HEK293 (cell line): ENCODE results near the gene PTPRO.
A peak's percentile ranks its signal among the peaks of the same experiment; 100 is the strongest.

Source experiments
- CTCF ChIA-PET: fragments of 350-600 bp; formaldehyde crosslinking; extraction: SDS; loops from one replicate; lab custom pipeline; 2021; ENCODE audit warnings: antibody characterized with exemption; lab: Yijun Ruan, JAX
- POLR2A ChIA-PET: fragments of 300-600 bp; formaldehyde crosslinking; extraction: SDS; loops from one replicate; lab custom pipeline; 2020; ENCODE audit warnings: antibody characterized with exemption, inconsistent platforms; lab: Yijun Ruan, JAX
- H3K27ac ChIP-seq: fragments of 200-500 bp; sonication (Bioruptor generic); 2 replicates; pipeline ENCODE4 v1.5.1; 2014; ENCODE audit warnings: low read depth, low read length, control low read depth, inconsistent platforms; ENCODE audit errors: extremely low read depth
- H3K36me3 ChIP-seq, 2 experiments: fragments of 200-500 bp in 1 of 2; sonication (Bioruptor generic) in 1 of 2; 1 replicate in 1 of 2; 2 replicates in 1 of 2; pipeline ENCODE4 v1.5.1; 2014 to 2017; ENCODE audit warnings: inconsistent platforms in 2 of 2, low read length in 2 of 2; ENCODE audit not compliant: control insufficient read depth in 2 of 2, insufficient read depth in 1 of 2
- H3K4me1 ChIP-seq: fragments of 200-500 bp; sonication (Bioruptor generic); 2 replicates; pipeline ENCODE4 v1.5.1; 2014; ENCODE audit warnings: mild to moderate bottlenecking, low read length, inconsistent platforms; ENCODE audit not compliant: control insufficient read depth, insufficient read depth
- H3K4me3 ChIP-seq: 2 replicates; pipeline ENCODE4 v1.5.1; 2011; ENCODE audit warnings: low read depth, mild to moderate bottlenecking, control low read depth, low read length, moderate library complexity
- H3K9me3 ChIP-seq: fragments of 200-500 bp; sonication (Bioruptor generic); 2 replicates; pipeline ENCODE4 v1.5.1; 2014; ENCODE audit warnings: low read depth, low read length, inconsistent platforms; ENCODE audit not compliant: control insufficient read depth, insufficient read depth
- BCL11A ChIP-seq: fragments of 450-650 bp; formaldehyde crosslinking; IDR thresholded peaks from 2 replicates; pipeline ENCODE4 v1.5.1; 2016; ENCODE audit warnings: low read depth, missing biosample characterization, missing genetic modification characterization
- BCL11B ChIP-seq: fragments of 450-650 bp; formaldehyde crosslinking; IDR thresholded peaks from 2 replicates; pipeline ENCODE4 v1.5.1; 2016; ENCODE audit warnings: low read depth, missing biosample characterization, missing genetic modification characterization
- ELK4 ChIP-seq: IDR thresholded peaks from 2 replicates; pipeline ENCODE4 v1.6.1; 2011; ENCODE audit warnings: mild to moderate bottlenecking, low read depth, low read length, borderline replicate concordance
- HOXD13 ChIP-seq: sonication (generic); formaldehyde crosslinking; IDR thresholded peaks from 2 replicates; pipeline ENCODE4 v1.8.0; 2022; ENCODE audit warnings: missing genetic modification reagents, borderline replicate concordance
- KLF10 ChIP-seq: fragments of 450-650 bp; IDR thresholded peaks from 2 replicates; pipeline ENCODE4 v1.5.1; 2018; ENCODE audit warnings: missing biosample characterization, mild to moderate bottlenecking, missing genetic modification characterization
- KLF16 ChIP-seq: fragments of 450-650 bp; formaldehyde crosslinking; IDR thresholded peaks from 2 replicates; pipeline ENCODE4 v1.5.1; 2017; ENCODE audit warnings: missing biosample characterization, missing genetic modification characterization
- OSR2 ChIP-seq: fragments of 450-650 bp; formaldehyde crosslinking; IDR thresholded peaks from 2 replicates; pipeline ENCODE4 v1.5.1; 2016; ENCODE audit warnings: missing biosample characterization, missing genetic modification characterization
- PBX3 ChIP-seq: sonication (generic); formaldehyde crosslinking; IDR thresholded peaks from 2 replicates; pipeline ENCODE4 v1.8.1; 2022; ENCODE audit warnings: mild to moderate bottlenecking, moderate library complexity, missing genetic modification reagents
- SP7 ChIP-seq: fragments of 450-650 bp; formaldehyde crosslinking; IDR thresholded peaks from 2 replicates; pipeline ENCODE4 v1.5.1; 2016; ENCODE audit warnings: missing biosample characterization, missing genetic modification characterization
- ZFHX2 ChIP-seq: fragments of 450-650 bp; formaldehyde crosslinking; conservative IDR thresholded peaks from 2 replicates; pipeline ENCODE4 v1.5.1; 2016; ENCODE audit warnings: missing biosample characterization, missing genetic modification characterization
- ZIC2 ChIP-seq: fragments of 450-650 bp; formaldehyde crosslinking; IDR thresholded peaks from 2 replicates; pipeline ENCODE4 v1.5.1; 2016; ENCODE audit warnings: missing biosample characterization, missing genetic modification characterization
- ZNF132 ChIP-seq: fragments of 450-650 bp; formaldehyde crosslinking; IDR thresholded peaks from 2 replicates; pipeline ENCODE4 v1.5.1; 2017; ENCODE audit warnings: missing biosample characterization, missing genetic modification characterization, borderline replicate concordance
- ZNF19 ChIP-seq: fragments of 450-650 bp; formaldehyde crosslinking; IDR thresholded peaks from 2 replicates; pipeline ENCODE4; 2016; ENCODE audit warnings: missing biosample characterization, missing genetic modification characterization, low read depth
- ZNF354C ChIP-seq: fragments of 450-650 bp; formaldehyde crosslinking; IDR thresholded peaks from 2 replicates; pipeline ENCODE4 v1.5.1; 2016; ENCODE audit warnings: missing biosample characterization, missing genetic modification characterization, low read depth, borderline replicate concordance
- ZNF391 ChIP-seq: fragments of 450-650 bp; formaldehyde crosslinking; IDR thresholded peaks from 2 replicates; pipeline ENCODE4 v1.5.1; 2016; ENCODE audit warnings: low read depth, missing biosample characterization, missing genetic modification characterization, borderline replicate concordance
- ZNF394 ChIP-seq: fragments of 450-650 bp; formaldehyde crosslinking; IDR thresholded peaks from 2 replicates; pipeline ENCODE4 v1.5.1; 2016; ENCODE audit warnings: missing biosample characterization, missing genetic modification characterization, mild to moderate bottlenecking, moderate library complexity, borderline replicate concordance
- ZNF600 ChIP-seq: fragments of 450-650 bp; formaldehyde crosslinking; IDR thresholded peaks from 2 replicates; pipeline ENCODE4 v1.5.1; 2016; ENCODE audit warnings: missing biosample characterization, missing genetic modification characterization
- ZNF639 ChIP-seq: fragments of 450-650 bp; formaldehyde crosslinking; IDR thresholded peaks from 2 replicates; pipeline ENCODE4 v1.5.1; 2016; ENCODE audit warnings: missing biosample characterization, missing genetic modification characterization
- ZNF645 ChIP-seq: fragments of 450-650 bp; formaldehyde crosslinking; IDR thresholded peaks from 2 replicates; pipeline ENCODE4; 2016; ENCODE audit warnings: missing biosample characterization, missing genetic modification characterization
- ZNF776 ChIP-seq: fragments of 450-650 bp; formaldehyde crosslinking; IDR thresholded peaks from 2 replicates; pipeline ENCODE4 v1.5.0; 2017; ENCODE audit warnings: missing biosample characterization, missing genetic modification characterization, borderline replicate concordance
- ZNF791 ChIP-seq: fragments of 450-650 bp; formaldehyde crosslinking; IDR thresholded peaks from 2 replicates; pipeline ENCODE4 v1.5.1; 2016; ENCODE audit warnings: missing biosample characterization, missing genetic modification characterization
- ZNF830 ChIP-seq: fragments of 450-650 bp; IDR thresholded peaks from 2 replicates; pipeline ENCODE4 v1.5.0; 2018; ENCODE audit warnings: missing biosample characterization, missing genetic modification characterization, low read depth, mild to moderate bottlenecking, moderate library complexity
- ZSCAN16 ChIP-seq: fragments of 450-650 bp; formaldehyde crosslinking; IDR thresholded peaks from 2 replicates; pipeline ENCODE4 v1.5.1; 2016; ENCODE audit warnings: missing biosample characterization, missing genetic modification characterization

PTPRO gene

GRCh38 chr12:15350643-15351042 lies 28.3 kb downstream of the PTPRO start:
- Histone ChIP-seq H3K9me3 (no peaks in the 10 kb centered on the region), H3K4me1 (no peaks in the 10 kb centered on the region), H3K36me3 (no peaks in the 10 kb centered on the region), H3K4me3 (no peak overlapping the region), H3K27ac (no peak overlapping the region)
- CTCF ChIA-PET = interaction anchor here (0.5 kb wide), 1 partner anchor 236 kb away, joined by 4 read pairs; no protein-coding TSS in a partner anchor
- TF ChIP-seq SP7 (tag by site-specific recombination) = no peak
- POLR2A ChIA-PET = no interaction called here

- TF ChIP-seq ZFHX2 = no peak
- TF ChIP-seq ZNF639 (tag by site-specific recombination) = no peak
- no peak for TF ChIP-seq ZSCAN16 (tag by site-specific recombination)
- Histone ChIP-seq H3K4me1 (no peaks in the 10 kb centered on the region), H3K9me3 (no peaks in the 10 kb centered on the region), H3K36me3 (no peaks in the 10 kb centered on the region), H3K27ac (no peak overlapping the region), H3K4me3 (no peak overlapping the region)
- ChIA-PET CTCF (no interaction called here), POLR2A (no interaction called here)
Measured at GRCh38 chr12:15355766-15356165, 33.5 kb downstream of the PTPRO start.

GRCh38 chr12:15356951-15357364 lies 34.6 kb downstream of the PTPRO start:
- Histone ChIP-seq H3K4me1 (no peaks in the 10 kb centered on the region), H3K4me3 (no peak overlapping the region), H3K9me3 (no peaks in the 10 kb centered on the region), H3K27ac (no peak overlapping the region), H3K36me3 (no peaks in the 10 kb centered on the region)
- no peak for TF ChIP-seq BCL11B (tag by site-specific recombination)
- TF ChIP-seq PBX3 = no peak
- TF ChIP-seq KLF10 = no peak
- TF ChIP-seq ZNF645 (tag by site-specific recombination) = no peak
- TF ChIP-seq KLF16 (tag by site-specific recombination) = no peak
- TF ChIP-seq HOXD13 (CRISPR knock-in tag) = no peak
- ChIA-PET POLR2A (no interaction called here), CTCF (no interaction called here)

- H3K27ac ChIP-seq = no peak overlapping the region
- CTCF ChIA-PET = no interaction called here
- no peak overlapping the region for H3K4me3 ChIP-seq
- peaks cover 15% of the 10 kb centered on the region for H3K4me1 ChIP-seq
- H3K36me3 ChIP-seq = no peaks in the 10 kb centered on the region
- H3K9me3 ChIP-seq = no peaks in the 10 kb centered on the region
- POLR2A ChIA-PET = no interaction called here
- TF ChIP-seq SP7 (tag by site-specific recombination) = 0 out of 2 replicates have a peak, but pooled peaks have one; percentile 10
- TF ChIP-seq ELK4 = no peak
- no peak for TF ChIP-seq BCL11A (tag by site-specific recombination)
- TF ChIP-seq ZNF830 = no peak
- TF ChIP-seq OSR2 (tag by site-specific recombination) = 0 out of 2 replicates have a peak, but pooled peaks have one; percentile 49
- TF ChIP-seq ZNF791 = no peak
- TF ChIP-seq ZNF391 = no peak
- no peak for TF ChIP-seq ZNF132 (tag by site-specific recombination)
- no peak for TF ChIP-seq ZIC2 (tag by site-specific recombination)
- no peak for TF ChIP-seq ZNF19 (tag by site-specific recombination)
- no peak for TF ChIP-seq ZNF776
- no peak for TF ChIP-seq ZNF394 (tag by site-specific recombination)
- TF ChIP-seq ZNF354C (tag by site-specific recombination) = no peak
- no peak for TF ChIP-seq ZNF600 (tag by site-specific recombination)
Measured at GRCh38 chr12:15364221-15365160, 42.2 kb downstream of the PTPRO start.
